BE2C (cell line): ENCODE data around the gene DLAT.

Source experiments
- DNase-seq: peaks from one replicate; pipeline ENCODE4 v3.0.0-alpha.2; 2020
- H3K27me3 ChIP-seq: fragments of 250-450 bp; sonication (Bioruptor Pico); 2 replicates; pipeline ENCODE4 v1.5.1; 2020; ENCODE audit warnings: mild to moderate bottlenecking
- H3K36me3 ChIP-seq: fragments of 250-450 bp; sonication (Bioruptor Pico); 2 replicates; pipeline ENCODE4 v1.5.1; 2020; ENCODE audit warnings: mild to moderate bottlenecking
- H3K4me1 ChIP-seq: fragments of 250-450 bp; sonication (Bioruptor Pico); 2 replicates; pipeline ENCODE4 v1.5.1; 2020
- H3K4me3 ChIP-seq: 2 replicates; pipeline ENCODE4 v1.5.1; 2011; ENCODE audit warnings: low read depth, low read length
- H3K9me3 ChIP-seq: fragments of 250-450 bp; sonication (Bioruptor Pico); 2 replicates; pipeline ENCODE4 v1.5.1; 2020
- TF ChIP-seq, protein P1 (sequence below): IDR thresholded peaks from 2 replicates; pipeline ENCODE4 v1.5.1; 2012; ENCODE audit warnings: mild to moderate bottlenecking, low read depth, low read length

Gene DLAT

GRCh38 chr11:112016088-112016764 lies 9.0 kb upstream of the DLAT start:
- DNase-seq, result no peak
- H3K36me3 ChIP-seq, result 0 out of 2 replicates have a peak, but pooled peaks cover 4% of the 10 kb centered on the region
- H3K4me3 ChIP-seq, result no peak overlapping the region
- no peaks in the 10 kb centered on the region for H3K9me3 ChIP-seq
- H3K27me3 ChIP-seq, result no peaks in the 10 kb centered on the region
- H3K4me1 ChIP-seq, result no peaks in the 10 kb centered on the region
- TF ChIP-seq, protein P1, sequence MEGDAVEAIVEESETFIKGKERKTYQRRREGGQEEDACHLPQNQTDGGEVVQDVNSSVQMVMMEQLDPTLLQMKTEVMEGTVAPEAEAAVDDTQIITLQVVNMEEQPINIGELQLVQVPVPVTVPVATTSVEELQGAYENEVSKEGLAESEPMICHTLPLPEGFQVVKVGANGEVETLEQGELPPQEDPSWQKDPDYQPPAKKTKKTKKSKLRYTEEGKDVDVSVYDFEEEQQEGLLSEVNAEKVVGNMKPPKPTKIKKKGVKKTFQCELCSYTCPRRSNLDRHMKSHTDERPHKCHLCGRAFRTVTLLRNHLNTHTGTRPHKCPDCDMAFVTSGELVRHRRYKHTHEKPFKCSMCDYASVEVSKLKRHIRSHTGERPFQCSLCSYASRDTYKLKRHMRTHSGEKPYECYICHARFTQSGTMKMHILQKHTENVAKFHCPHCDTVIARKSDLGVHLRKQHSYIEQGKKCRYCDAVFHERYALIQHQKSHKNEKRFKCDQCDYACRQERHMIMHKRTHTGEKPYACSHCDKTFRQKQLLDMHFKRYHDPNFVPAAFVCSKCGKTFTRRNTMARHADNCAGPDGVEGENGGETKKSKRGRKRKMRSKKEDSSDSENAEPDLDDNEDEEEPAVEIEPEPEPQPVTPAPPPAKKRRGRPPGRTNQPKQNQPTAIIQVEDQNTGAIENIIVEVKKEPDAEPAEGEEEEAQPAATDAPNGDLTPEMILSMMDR, result no peak

- no peak for DNase-seq
- H3K27me3 ChIP-seq, result no peaks in the 10 kb centered on the region
- H3K4me1 ChIP-seq, result no peaks in the 10 kb centered on the region
- no peaks in the 10 kb centered on the region for H3K9me3 ChIP-seq
- 0 out of 2 replicates have a peak, but pooled peaks cover 4% of the 10 kb centered on the region for H3K36me3 ChIP-seq
- no peak overlapping the region for H3K4me3 ChIP-seq
- TF ChIP-seq, protein P1, result no peak
Observed at GRCh38 chr11:112016765-112017376, 8.3 kb upstream of the DLAT start.

DNA sequence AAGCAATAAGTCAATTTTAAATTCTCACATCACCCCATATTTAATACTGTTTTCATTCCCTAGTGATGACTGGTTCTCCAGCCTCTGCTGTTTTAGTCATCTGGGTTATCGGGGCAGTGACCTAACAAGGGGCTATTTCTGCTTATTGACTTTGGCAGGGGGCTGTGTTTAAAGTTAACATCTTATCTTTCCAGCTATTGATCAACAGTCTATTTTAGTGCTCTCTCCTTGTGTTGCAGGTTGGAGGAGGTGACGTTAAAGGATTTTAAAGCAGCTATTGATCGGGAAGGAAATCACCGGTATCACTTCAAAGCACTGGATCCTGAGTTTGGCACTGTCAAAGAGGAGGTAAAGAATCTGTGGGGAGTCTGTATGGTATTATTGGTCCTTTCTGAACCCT lies 7.7 kb upstream of the DLAT start:
- TF ChIP-seq, protein P1, result no peak
- Histone ChIP-seq H3K27me3 (no peaks in the 10 kb centered on the region), H3K36me3 (0 out of 2 replicates have a peak, but pooled peaks cover 4% of the 10 kb centered on the region), H3K4me1 (no peaks in the 10 kb centered on the region), H3K9me3 (no peaks in the 10 kb centered on the region), H3K4me3 (no peak overlapping the region)
- DNase-seq, result no peak

- H3K27me3 ChIP-seq, result no peaks in the 10 kb centered on the region
- H3K4me3 ChIP-seq, result no peak overlapping the region
- H3K9me3 ChIP-seq, result no peaks in the 10 kb centered on the region
- H3K36me3 ChIP-seq, result 0 out of 2 replicates have a peak, but pooled peaks cover 4% of the 10 kb centered on the region
- H3K4me1 ChIP-seq, result no peaks in the 10 kb centered on the region
- TF ChIP-seq, protein P1, result no peak
- DNase-seq, result no peak
Observed at GRCh38 chr11:112019066-112019465, 6.1 kb upstream of the DLAT start.

DNA sequence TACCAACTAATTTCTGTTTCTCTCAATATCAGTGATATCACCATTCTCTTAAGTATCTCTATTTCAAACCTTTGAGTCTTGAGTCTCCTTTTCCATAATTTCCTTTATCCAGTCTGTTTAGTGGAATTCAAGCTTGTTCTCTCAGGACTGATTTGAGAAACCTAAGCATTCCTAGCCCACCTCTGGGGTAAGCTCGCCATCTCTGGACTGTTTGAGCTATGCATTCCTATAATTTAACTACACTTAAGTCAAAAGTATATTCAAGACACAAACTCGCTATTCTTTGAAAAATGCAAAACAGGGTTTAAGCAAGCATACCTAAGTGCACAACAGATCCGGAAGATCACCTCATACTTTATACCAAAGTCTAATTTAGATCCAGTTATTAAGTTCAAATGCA lies 2.1 kb upstream of the DLAT start:
- Histone ChIP-seq H3K27me3 (no peaks in the 10 kb centered on the region), H3K36me3 (peaks cover 9% of the 10 kb centered on the region), H3K9me3 (no peaks in the 10 kb centered on the region), H3K4me1 (0 out of 2 replicates have a peak, but pooled peaks cover 3% of the 10 kb centered on the region), H3K4me3 (no peak overlapping the region)
- DNase-seq, result no peak
- TF ChIP-seq, protein P1, result peak; percentile 37

GRCh38 chr11:112024178-112024772 lies 933 bp upstream of the DLAT start:
- TF ChIP-seq, protein P1, result no peak
- DNase-seq, result no peak
- Histone ChIP-seq H3K4me1 (0 out of 2 replicates have a peak, but pooled peaks cover 3% of the 10 kb centered on the region), H3K36me3 (peaks cover 14% of the 10 kb centered on the region), H3K9me3 (no peaks in the 10 kb centered on the region), H3K27me3 (no peaks in the 10 kb centered on the region), H3K4me3 (peak overlapping the region; percentile 83)
